IMR-90 (cell line): ENCODE measurements around the gene PLD2. TPM values are rescaled to one million over a fixed set of nuclear protein-coding genes. Genes with fewer than 3 reads are reported as not detected.

Source experiments
- ATAC-seq: fragments of 200-7000 bp; cut with Tn5 transposase; 2 replicates; pipeline ENCODE4 v1.9.1; 2020; ENCODE audit warnings: low read depth, mild to moderate bottlenecking, moderate library complexity
- BruUV-seq: library from RNA; stranded (reverse); fragments of 400-500 nt; replicated peaks from 2 replicates; lab custom pipeline; 2021; lab: Mats Ljungman, UMichigan
- CTCF ChIA-PET: fragments of 300-600 bp; formaldehyde crosslinking; extraction: SDS; loops from one replicate; lab custom pipeline; 2021; ENCODE audit warnings: antibody characterized with exemption; lab: Yijun Ruan, JAX
- POLR2A ChIA-PET: fragments of 300-600 bp; sonication (Branson Sonifier 250); formaldehyde crosslinking; loops from one replicate; lab custom pipeline; 2022; ENCODE audit warnings: antibody characterized with exemption; ENCODE audit not compliant: unreplicated experiment; lab: Charles Lee
- DNase-seq: peaks from one replicate; pipeline ENCODE4 v3.0.0; 2013
- H2AFZ ChIP-seq: replicated peaks from 2 replicates; pipeline ENCODE3; 2013; ENCODE audit warnings: low read length, mild to moderate bottlenecking; ENCODE audit not compliant: poor library complexity
- H2AK5ac ChIP-seq: 2 replicates; pipeline ENCODE4 v1.6.1; 2013; ENCODE audit warnings: low read depth, low read length, inconsistent platforms
- H2AK9ac ChIP-seq: replicated peaks from 2 replicates; pipeline ENCODE3; 2013; ENCODE audit warnings: mild to moderate bottlenecking, low read depth, low read length, moderate library complexity; ENCODE audit not compliant: poor library complexity
- H2BK120ac ChIP-seq: 2 replicates; pipeline ENCODE4 v1.6.1; 2013; ENCODE audit warnings: low read depth, low read length, inconsistent platforms
- H2BK15ac ChIP-seq: 3 replicates; pipeline ENCODE4 v1.6.1; 2013; ENCODE audit warnings: low read depth, low read length, inconsistent platforms
- H2BK20ac ChIP-seq: 2 replicates; pipeline ENCODE4 v1.6.1; 2013; ENCODE audit warnings: low read depth, mild to moderate bottlenecking, inconsistent platforms, low read length, moderate library complexity
- H2BK5ac ChIP-seq: 2 replicates; pipeline ENCODE4 v1.6.1; 2013; ENCODE audit warnings: mild to moderate bottlenecking, low read depth, low read length, inconsistent platforms; ENCODE audit not compliant: poor library complexity, severe bottlenecking
- H3K14ac ChIP-seq: replicated peaks from 2 replicates; pipeline ENCODE4 v1.6.1; 2013; ENCODE audit warnings: low read depth, low read length, inconsistent platforms
- H3K18ac ChIP-seq: 2 replicates; pipeline ENCODE4 v1.6.1; 2013; ENCODE audit warnings: low read depth, low read length, control low read depth
- H3K23ac ChIP-seq: 2 replicates; pipeline ENCODE4 v1.6.1; 2013; ENCODE audit warnings: low read depth, low read length, inconsistent platforms
- H3K27ac ChIP-seq: 2 replicates; pipeline ENCODE4 v1.5.1; 2013; ENCODE audit warnings: mild to moderate bottlenecking, control low read depth, low read length; ENCODE audit not compliant: insufficient read depth
- H3K27me3 ChIP-seq: 2 replicates; pipeline ENCODE4 v1.6.1; 2013; ENCODE audit warnings: low read length; ENCODE audit not compliant: control insufficient read depth, insufficient read depth
- H3K36me3 ChIP-seq: 2 replicates; pipeline ENCODE4 v1.6.1; 2013; ENCODE audit warnings: low read length, mixed read lengths; ENCODE audit not compliant: control insufficient read depth, insufficient read depth
- H3K4ac ChIP-seq: 2 replicates; pipeline ENCODE4 v1.6.1; 2013; ENCODE audit warnings: low read depth, low read length, inconsistent platforms
- H3K4me1 ChIP-seq: 2 replicates; pipeline ENCODE4 v1.6.1; 2013; ENCODE audit warnings: low read length, mixed read lengths; ENCODE audit not compliant: control insufficient read depth, insufficient read depth
- H3K4me2 ChIP-seq: 2 replicates; pipeline ENCODE4 v1.6.1; 2013; ENCODE audit warnings: low read depth, mild to moderate bottlenecking, control low read depth, low read length, moderate library complexity
- H3K4me3 ChIP-seq: 2 replicates; pipeline ENCODE4 v1.5.1; 2013; ENCODE audit warnings: low read depth, mild to moderate bottlenecking, control low read depth, low read length, moderate library complexity; ENCODE audit not compliant: insufficient read depth
- H3K56ac ChIP-seq: 2 replicates; pipeline ENCODE4 v1.6.1; 2013; ENCODE audit warnings: low read length, inconsistent platforms; ENCODE audit not compliant: insufficient read depth; ENCODE audit errors: extremely low read depth
- H3K79me1 ChIP-seq, 2 experiments: 2 replicates each; pipeline ENCODE4 v1.6.1; 2013; ENCODE audit warnings: low read length in 2 of 2, inconsistent platforms in 1 of 2, low read depth in 1 of 2
- H3K9ac ChIP-seq: 2 replicates; pipeline ENCODE4 v1.6.1; 2013; ENCODE audit warnings: low read depth, low read length, control low read depth
- H3K9me1 ChIP-seq: 2 replicates; pipeline ENCODE4 v1.6.1; 2013; ENCODE audit warnings: low read length, inconsistent platforms; ENCODE audit not compliant: insufficient read depth
- H3K9me3 ChIP-seq: 2 replicates; pipeline ENCODE4 v1.6.1; 2013; ENCODE audit warnings: low read length; ENCODE audit not compliant: control insufficient read depth, insufficient read depth
- H4K20me1 ChIP-seq: 2 replicates; pipeline ENCODE4 v1.6.1; 2013; ENCODE audit warnings: low read length, inconsistent platforms; ENCODE audit not compliant: insufficient read depth
- H4K5ac ChIP-seq: 2 replicates; pipeline ENCODE4 v1.6.1; 2013; ENCODE audit warnings: mild to moderate bottlenecking, low read depth, low read length, control low read depth
- H4K8ac ChIP-seq, 2 experiments: 2 replicates each; pipeline ENCODE4 v1.6.1; 2013; ENCODE audit warnings: low read depth in 2 of 2, low read length in 2 of 2, control low read depth in 1 of 2, inconsistent platforms in 1 of 2
- H4K91ac ChIP-seq: 2 replicates; pipeline ENCODE4 v1.6.1; 2013; ENCODE audit warnings: low read depth, low read length, inconsistent platforms; ENCODE audit not compliant: insufficient read depth
- BHLHE40 ChIP-seq: fragments of 150-350 bp; IDR thresholded peaks from 2 replicates; pipeline ENCODE4 v1.6.1; 2016; ENCODE audit warnings: mild to moderate bottlenecking, low read depth, low read length
- CEBPB ChIP-seq: IDR thresholded peaks from 2 replicates; pipeline ENCODE4 v1.6.1; 2012; ENCODE audit warnings: low read depth, low read length, improper control_type of control experiment
- CHD1 ChIP-seq: IDR thresholded peaks from 2 replicates; pipeline ENCODE4 v1.6.1; 2012; ENCODE audit warnings: low read depth, low read length, improper control_type of control experiment
- ELK1 ChIP-seq: fragments of 150-350 bp; IDR thresholded peaks from 2 replicates; pipeline ENCODE4 v1.6.1; 2016; ENCODE audit warnings: low read depth, mild to moderate bottlenecking, low read length, moderate library complexity, borderline replicate concordance
- FOS ChIP-seq: fragments of 150-350 bp; IDR thresholded peaks from 2 replicates; pipeline ENCODE4 v1.6.1; 2016; ENCODE audit warnings: low read depth, low read length
- MAFK ChIP-seq: IDR thresholded peaks from 2 replicates; pipeline ENCODE4 v1.6.1; 2012; ENCODE audit warnings: low read depth, low read length, improper control_type of control experiment
- MAZ ChIP-seq: IDR thresholded peaks from 2 replicates; pipeline ENCODE4 v1.6.1; 2012; ENCODE audit warnings: low read depth, mild to moderate bottlenecking, low read length, improper control_type of control experiment, moderate library complexity, borderline replicate concordance
- MXI1 ChIP-seq: IDR thresholded peaks from 2 replicates; pipeline ENCODE4 v1.6.1; 2012; ENCODE audit warnings: low read depth, mild to moderate bottlenecking, low read length, moderate library complexity, borderline replicate concordance
- NFE2L2 ChIP-seq: fragments of 150-350 bp; IDR thresholded peaks from 2 replicates; pipeline ENCODE4 v1.6.1; 2016; ENCODE audit warnings: low read depth, mild to moderate bottlenecking, low read length
- POLR2A ChIP-seq: IDR thresholded peaks from 2 replicates; pipeline ENCODE4 v1.6.1; 2012; ENCODE audit warnings: mild to moderate bottlenecking, low read depth, low read length
- RAD21 ChIP-seq: IDR thresholded peaks from 2 replicates; pipeline ENCODE4 v1.6.1; 2012; ENCODE audit warnings: low read length, improper control_type of control experiment
- RCOR1 ChIP-seq: IDR thresholded peaks from 2 replicates; pipeline ENCODE4 v1.6.1; 2012; ENCODE audit warnings: mild to moderate bottlenecking, low read length, improper control_type of control experiment; ENCODE audit not compliant: insufficient replicate concordance
- RFX5 ChIP-seq: IDR thresholded peaks from 2 replicates; pipeline ENCODE4 v1.8.0; 2012; ENCODE audit warnings: low read depth, mild to moderate bottlenecking, low read length, moderate library complexity
- SMC3 ChIP-seq: fragments of 150-350 bp; IDR thresholded peaks from 2 replicates; pipeline ENCODE4 v1.6.1; 2016; ENCODE audit warnings: low read depth, mild to moderate bottlenecking, antibody characterized with exemption, low read length, moderate library complexity
- USF2 ChIP-seq: fragments of 150-350 bp; IDR thresholded peaks from 2 replicates; pipeline ENCODE4 v1.6.1; 2017; ENCODE audit warnings: mild to moderate bottlenecking, antibody characterized with exemption, low read length, low read depth
- whole genome bisulfite sequencing, 2 experiments: methylation state at CpG; one replicate each; pipeline versions ENCODE4 v1.1.5 to v1.1.7; 2013; ENCODE audit warnings: missing lambda C conversion rate in 2 of 2; ENCODE audit not compliant: insufficient read length in 1 of 2; ENCODE audit errors: extremely low coverage in 2 of 2; 5-methylcytosine and 5-hydroxymethylcytosine counted together
- dilution Hi-C: fragments of 300-500 bp; cut with HindIII; formaldehyde crosslinking; loops from one replicate; pipeline ENCODE4 v1.14.3; 2018; ENCODE audit warnings: low sequenced_read_pairs; ENCODE audit not compliant: unreplicated experiment
- in situ Hi-C: fragments of 300-500 bp; cut with MboI; formaldehyde crosslinking; loops from 3 replicates; pipeline ENCODE4 v1.14.3; 2019; ENCODE audit warnings: low sequenced_read_pairs, inconsistent platforms, mixed read lengths
- intact Hi-C: fragments of 100-400 bp; cut with micrococcal nuclease; formaldehyde crosslinking; loops from 2 replicates; pipeline ENCODE4 v1.10.0; 2022
- polyA plus RNA-seq, 3 experiments: library from polyadenylated mRNA; depleted of rRNA; stranded (reverse); fragments of >200 nt; gene quantifications; 2 replicates each; pipeline ENCODE4 v1.2.3, GENCODE V29; 2012; ENCODE audit warnings: low replicate concordance in 1 of 3
- total RNA-seq: library from RNA; depleted of rRNA; stranded (reverse); fragments of >200 nt; gene quantifications from 2 replicates; pipeline ENCODE4 v1.2.3, GENCODE V29; 2012

Gene PLD2
- total and polyA plus RNA-seq, 2 of the 4 experiments (the other 2 are of a cell fraction): 12.5 to 28.0 TPM

GRCh38 chr17:4846635-4847390 is 39.9 kb downstream of the PLD2 start:
- Histone ChIP-seq H3K18ac (no peak overlapping the region), H3K4me3 (no peak overlapping the region), H3K23ac (no peak overlapping the region), H2BK15ac (no peak overlapping the region), H3K27me3 (no peaks in the 10 kb centered on the region), H3K4me2 (no peak overlapping the region), H2AK9ac (no peak overlapping the region), H2BK5ac (no peak overlapping the region), H3K4me1 (peaks cover 4% of the 10 kb centered on the region; the same call in 1 of the 2 replicates), H3K79me1 (peaks cover 51 to 82% of the 10 kb centered on the region in 2 experiments), H3K9ac (no peak overlapping the region), H4K8ac (no peak overlapping the region), H3K4ac (no peak overlapping the region), H4K20me1 (peaks cover 81% of the 10 kb centered on the region), H3K56ac (no peak overlapping the region), H3K9me1 (peaks cover 18% of the 10 kb centered on the region; the same call in 1 of the 2 replicates), H2BK20ac (no peak overlapping the region), H2AFZ (no peak overlapping the region), H3K36me3 (peaks cover 2% of the 10 kb centered on the region; the same call in 1 of the 2 replicates), H4K5ac (no peak overlapping the region), H2BK120ac (no peak overlapping the region), H4K91ac (no peak overlapping the region), H3K14ac (no peak overlapping the region), H2AK5ac (no peak overlapping the region), H3K27ac (no peak overlapping the region), H3K9me3 (no peaks in the 10 kb centered on the region)
- ATAC-seq: no peak
- dilution Hi-C loops: no loop called here
- ChIA-PET CTCF (no interaction called here), POLR2A (no interaction called here)
- in situ Hi-C loops: no loop called here
- intact Hi-C loops: no loop called here
- BruUV-seq: no TSS peak
- 84% methylated on average over 5 of the region's 13 CpGs; no CpG with 5 or more reads in 1 of the 2 experiments for WGBS, 2 experiments
- DNase-seq: no peak
- TF ChIP-seq RCOR1 (no peak), RAD21 (no peak), NFE2L2 (no peak), MAZ (no peak), ELK1 (no peak), SMC3 (no peak), BHLHE40 (no peak), MAFK (no peak), CEBPB (no peak), USF2 (no peak), MXI1 (no peak), POLR2A (no peak), FOS (no peak), CHD1 (no peak), RFX5 (no peak)
